Mesenchymal stem cell (in vitro differentiated cells and primary cell): ENCODE measurements around the gene MCM7.

ENCODE experiments used
- DNase-seq: peaks from one replicate; pipeline ENCODE4 v3.0.0-alpha.2; 2013
- H2AFZ ChIP-seq: one replicate; pipeline ENCODE4 v1.6.1; 2013; ENCODE audit warnings: low read depth, mild to moderate bottlenecking, control low read depth, inconsistent platforms, low read length, moderate library complexity
- H2AK5ac ChIP-seq: 2 replicates; pipeline ENCODE4 v1.6.1; 2013; ENCODE audit warnings: low read length, moderate library complexity, mild to moderate bottlenecking, inconsistent platforms; ENCODE audit not compliant: severe bottlenecking
- H2BK120ac ChIP-seq: one replicate; pipeline ENCODE4 v1.6.1; 2013; ENCODE audit warnings: low read depth, mild to moderate bottlenecking, inconsistent platforms, low read length, moderate library complexity
- H2BK12ac ChIP-seq, 2 experiments: one replicate each; pipeline ENCODE4 v1.6.1; 2013; ENCODE audit warnings: inconsistent platforms in 2 of 2, low read length in 2 of 2, mild to moderate bottlenecking in 2 of 2, moderate library complexity in 2 of 2, control low read depth in 1 of 2
- H2BK15ac ChIP-seq: one replicate; pipeline ENCODE4 v1.6.1; 2013; ENCODE audit warnings: mild to moderate bottlenecking, low read depth, inconsistent platforms; ENCODE audit not compliant: poor library complexity, severe bottlenecking
- H2BK5ac ChIP-seq: 2 replicates; pipeline ENCODE4 v1.6.1; 2013; ENCODE audit warnings: low read depth, mild to moderate bottlenecking, low read length, control low read depth, inconsistent platforms; ENCODE audit not compliant: poor library complexity, severe bottlenecking
- H3K14ac ChIP-seq, 2 experiments: one replicate each; pipeline ENCODE4 v1.6.1; 2013; ENCODE audit warnings: inconsistent platforms in 2 of 2, low read length in 2 of 2, control low read depth in 1 of 2, mild to moderate bottlenecking in 1 of 2, moderate library complexity in 1 of 2
- H3K18ac ChIP-seq, 2 experiments: one replicate each; pipeline ENCODE4 v1.6.1; 2013; ENCODE audit warnings: inconsistent platforms in 2 of 2, low read length in 2 of 2, control low read depth in 1 of 2, low read depth in 1 of 2, mild to moderate bottlenecking in 1 of 2
- H3K23ac ChIP-seq, 2 experiments: one replicate each; pipeline ENCODE4 v1.6.1; 2013; ENCODE audit warnings: inconsistent platforms in 2 of 2, low read length in 2 of 2, mild to moderate bottlenecking in 2 of 2, moderate library complexity in 2 of 2, control low read depth in 1 of 2
- H3K27ac ChIP-seq: 2 replicates; pipeline ENCODE4 v1.5.1; 2013; ENCODE audit warnings: mild to moderate bottlenecking, moderate library complexity, low read length, control low read depth, inconsistent platforms; ENCODE audit not compliant: poor library complexity, severe bottlenecking
- H3K27me3 ChIP-seq, 2 experiments: 2 replicates each; pipeline versions ENCODE4 v1.6.1 to v1.7.0; 2013; ENCODE audit warnings: low read length in 2 of 2, mild to moderate bottlenecking in 2 of 2, moderate library complexity in 2 of 2, control low read depth in 1 of 2, inconsistent platforms in 1 of 2; ENCODE audit not compliant: control insufficient read depth in 1 of 2, insufficient read depth in 1 of 2
- H3K36me3 ChIP-seq, 2 experiments: 2 replicates each; pipeline versions ENCODE4 v1.6.1 to v1.7.0; 2013; ENCODE audit warnings: low read length in 2 of 2, control low read depth in 1 of 2, inconsistent platforms in 1 of 2, low read depth in 1 of 2, mild to moderate bottlenecking in 1 of 2; ENCODE audit not compliant: insufficient read depth in 2 of 2, control insufficient read depth in 1 of 2
- H3K4ac ChIP-seq, 2 experiments: one replicate each; pipeline ENCODE4 v1.6.1; 2013; ENCODE audit warnings: inconsistent platforms in 2 of 2, low read length in 2 of 2, mild to moderate bottlenecking in 2 of 2, moderate library complexity in 2 of 2, control low read depth in 1 of 2, low read depth in 1 of 2
- H3K4me1 ChIP-seq: 2 replicates; pipeline ENCODE4 v1.6.1; 2013; ENCODE audit warnings: low read depth, low read length, control low read depth; ENCODE audit not compliant: control insufficient read depth, insufficient read depth
- H3K4me2 ChIP-seq: 2 replicates; pipeline ENCODE4 v1.6.1; 2013; ENCODE audit warnings: low read length, mild to moderate bottlenecking, inconsistent platforms; ENCODE audit not compliant: poor library complexity, severe bottlenecking
- H3K4me3 ChIP-seq, 2 experiments: 2 replicates each; pipeline versions ENCODE4 v1.5.1 to v1.7.0; 2013; ENCODE audit warnings: low read length in 2 of 2, mild to moderate bottlenecking in 2 of 2, control low read depth in 1 of 2, low read depth in 1 of 2; ENCODE audit not compliant: insufficient read depth in 1 of 2
- H3K79me1 ChIP-seq: replicated peaks from 2 replicates; pipeline ENCODE4 v1.6.1; 2013; ENCODE audit warnings: mild to moderate bottlenecking, control low read depth, low read length, inconsistent platforms; ENCODE audit not compliant: poor library complexity, severe bottlenecking
- H3K9ac ChIP-seq: 2 replicates; pipeline ENCODE4 v1.7.0; 2013; ENCODE audit warnings: mild to moderate bottlenecking, low read length, moderate library complexity
- H3K9me3 ChIP-seq: 2 replicates; pipeline ENCODE4 v1.7.0; 2013; ENCODE audit warnings: mild to moderate bottlenecking, low read length; ENCODE audit not compliant: control insufficient read depth
- H4K8ac ChIP-seq: one replicate; pipeline ENCODE4 v1.6.1; 2013; ENCODE audit warnings: inconsistent platforms, mild to moderate bottlenecking, low read length, moderate library complexity
- H4K91ac ChIP-seq: one replicate; pipeline ENCODE4 v1.6.1; 2013; ENCODE audit warnings: mild to moderate bottlenecking, low read length, inconsistent platforms
- WGBS: methylation state at CpG from one replicate; pipeline ENCODE4 v1.1.7; 2013; ENCODE audit warnings: mixed read lengths; 5-methylcytosine and 5-hydroxymethylcytosine counted together

The MCM7 gene

GRCh38 chr7:100089458-100090196 is 11.6 kb downstream of the MCM7 start:
- peak overlapping the region; percentile 94 for H4K91ac ChIP-seq
- H2BK5ac ChIP-seq, result no peak overlapping the region
- WGBS, result 22% methylated on average over 5 of the region's 7 CpGs

DNA sequence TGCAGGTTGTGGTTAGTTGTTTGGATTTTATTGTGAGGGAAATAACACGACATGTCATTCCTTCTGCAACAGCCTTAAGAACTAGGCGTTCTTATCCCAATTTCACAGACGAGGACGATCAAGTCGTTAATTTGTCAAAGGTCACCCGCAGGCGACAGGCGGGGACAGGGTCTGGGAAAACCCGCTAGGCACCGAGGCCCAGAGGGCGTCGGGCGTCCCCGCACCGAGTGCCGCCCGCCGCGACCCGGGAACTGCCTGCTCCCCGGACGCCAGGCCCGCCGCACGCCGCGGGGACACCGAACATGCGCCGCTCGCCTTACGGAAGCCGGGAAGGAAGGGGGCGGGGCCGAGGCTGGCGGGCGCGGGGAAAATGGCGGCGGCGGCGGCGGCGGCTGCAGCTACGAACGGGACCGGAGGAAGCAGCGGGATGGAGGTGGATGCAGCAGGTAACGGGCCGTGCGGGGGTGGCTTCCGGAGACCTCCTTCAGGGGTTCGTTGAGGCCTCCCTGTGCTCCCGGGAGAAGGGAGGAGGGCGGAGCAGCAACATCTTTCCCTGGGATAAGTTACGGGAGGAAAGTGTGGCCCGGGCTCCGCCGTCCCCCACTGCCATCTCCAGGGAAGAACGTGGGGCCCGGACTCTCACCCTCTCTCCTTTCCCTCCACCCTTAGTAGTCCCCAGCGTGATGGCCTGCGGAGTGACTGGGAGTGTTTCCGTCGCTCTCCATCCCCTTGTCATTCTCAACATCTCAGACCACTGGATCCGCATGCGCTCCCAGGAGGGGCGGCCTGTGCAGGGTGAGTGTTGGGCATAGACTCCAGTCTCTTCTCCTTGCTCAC is 12.4 kb downstream of the MCM7 start, which contains the start of gene COPS6:
Gene COPS6 (plus strand): TSS at position 349 of the 837 bp plus-strand sequence. CDS start 22 bp downstream, at position 371.
- peak within 1 kb of the TSS; percentile 97 for H4K8ac ChIP-seq
- no peaks in the 10 kb centered on the region for H3K9me3 ChIP-seq
- H3K4me3 ChIP-seq, result peak within 1 kb of the TSS; percentile 85 to 97
- H3K27ac ChIP-seq, result peak within 1 kb of the TSS; percentile 65
- H3K36me3 ChIP-seq, result peaks cover 34 to 36% of the 10 kb centered on the region in 2 experiments
- DNase-seq, result peak; percentile 80
- peak within 1 kb of the TSS; percentile 88 for H2BK120ac ChIP-seq
- no peak within 1 kb of the TSS for H2BK5ac ChIP-seq
- H4K91ac ChIP-seq, result peak within 1 kb of the TSS; percentile 97
- peak within 1 kb of the TSS; percentile 96 for H3K9ac ChIP-seq
- under 1% methylated on average over 49 of the region's 68 CpGs for WGBS
- peak within 1 kb of the TSS; percentile 96 for H2BK15ac ChIP-seq
- H3K4me2 ChIP-seq, result peak within 1 kb of the TSS; percentile 90
- H3K23ac ChIP-seq, result peak within 1 kb of the TSS in 1 of 2 experiments; percentile 87
- H3K14ac ChIP-seq, result peak within 1 kb of the TSS in 1 of 2 experiments; percentile 86
- H3K4me1 ChIP-seq, result peaks cover 8% of the 10 kb centered on the region
- H2BK12ac ChIP-seq, result peak within 1 kb of the TSS; percentile 66 to 93
- no peak within 1 kb of the TSS for H2AK5ac ChIP-seq
- no peaks in the 10 kb centered on the region for H3K27me3 ChIP-seq
- H2AFZ ChIP-seq, result peak within 1 kb of the TSS; percentile 48
- peaks cover 13% of the 10 kb centered on the region for H3K79me1 ChIP-seq
- peak within 1 kb of the TSS; percentile 89 to 93 for H3K18ac ChIP-seq
- H3K4ac ChIP-seq, result peak within 1 kb of the TSS; percentile 85 to 94

More at GRCh38 chr7:100089458-100090196, 11.6 kb downstream of the MCM7 start:
- peak overlapping the region; percentile 76 to 93 for H3K4ac ChIP-seq
- peak overlapping the region; percentile 90 for H3K4me2 ChIP-seq
- H3K9me3 ChIP-seq, result no peaks in the 10 kb centered on the region
- H2BK12ac ChIP-seq, result peak overlapping the region; percentile 46 to 79
- H3K4me3 ChIP-seq, result peak overlapping the region; percentile 85 to 97
- H2BK15ac ChIP-seq, result peak overlapping the region; percentile 96
- peak overlapping the region; percentile 88 for H2BK120ac ChIP-seq
- no peaks in the 10 kb centered on the region for H3K27me3 ChIP-seq
- peaks cover 38 to 44% of the 10 kb centered on the region in 2 experiments for H3K36me3 ChIP-seq
- H4K8ac ChIP-seq, result peak overlapping the region; percentile 97
- peaks cover 14% of the 10 kb centered on the region for H3K79me1 ChIP-seq
- H3K18ac ChIP-seq, result peak overlapping the region; percentile 89 to 93
- H3K4me1 ChIP-seq, result peaks cover 8% of the 10 kb centered on the region
- DNase-seq, result peak; percentile 58
- H3K14ac ChIP-seq, result no peak overlapping the region
- peak overlapping the region; percentile 65 for H3K27ac ChIP-seq
- H2AK5ac ChIP-seq, result no peak overlapping the region
- no peak overlapping the region for H2AFZ ChIP-seq
- peak overlapping the region; percentile 96 for H3K9ac ChIP-seq
- H3K23ac ChIP-seq, result peak overlapping the region in 1 of 2 experiments; percentile 87

DNA sequence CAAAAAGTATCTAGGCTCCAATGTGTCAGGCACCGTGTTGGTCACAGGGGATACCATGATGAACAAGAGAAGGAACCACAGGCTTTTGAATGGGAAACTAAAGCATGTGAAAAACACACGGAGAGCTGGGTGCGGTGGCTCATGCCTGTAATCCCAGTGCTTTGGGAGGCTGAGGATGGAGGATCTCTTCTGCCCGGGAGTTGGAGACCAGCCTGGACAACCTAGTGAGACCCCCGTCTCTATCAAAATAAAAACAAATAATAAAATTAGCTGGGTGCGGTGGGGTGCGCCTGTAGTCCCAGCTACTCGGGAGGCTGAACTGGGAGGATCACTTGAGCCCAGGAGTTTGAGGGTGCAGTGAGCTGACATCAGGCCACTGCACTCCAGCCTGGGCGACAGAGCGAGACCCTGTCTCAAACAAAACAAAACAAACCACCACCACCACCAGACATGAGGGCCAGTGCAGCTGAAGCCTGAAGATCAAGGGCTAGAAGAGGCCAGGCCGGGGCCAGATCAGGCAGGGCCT is 13.0 kb downstream of the MCM7 start:
- H3K14ac ChIP-seq, result no peak overlapping the region
- no peak for DNase-seq
- peak overlapping the region; percentile 87 for H3K18ac ChIP-seq
- H4K91ac ChIP-seq, result peak overlapping the region; percentile 97
- no peak overlapping the region for H3K23ac ChIP-seq
- H3K79me1 ChIP-seq, result peaks cover 13% of the 10 kb centered on the region
- peaks cover 27 to 29% of the 10 kb centered on the region in 2 experiments for H3K36me3 ChIP-seq
- H3K27me3 ChIP-seq, result no peaks in the 10 kb centered on the region
- H2BK15ac ChIP-seq, result no peak overlapping the region
- H3K4me2 ChIP-seq, result peak overlapping the region; percentile 55
- H2AK5ac ChIP-seq, result no peak overlapping the region
- H4K8ac ChIP-seq, result peak overlapping the region; percentile 97
- peak overlapping the region; percentile 66 to 93 for H2BK12ac ChIP-seq
- peak overlapping the region; percentile 75 for H2BK120ac ChIP-seq
- H3K9ac ChIP-seq, result peak overlapping the region; percentile 96
- WGBS, result 80% methylated on average over 8 of the region's 11 CpGs
- peak overlapping the region; percentile 33 for H3K27ac ChIP-seq
- H3K4me1 ChIP-seq, result peaks cover 8% of the 10 kb centered on the region
- peak overlapping the region; percentile 85 to 97 for H3K4me3 ChIP-seq
- no peak overlapping the region for H2AFZ ChIP-seq
- H2BK5ac ChIP-seq, result no peak overlapping the region
- H3K9me3 ChIP-seq, result no peaks in the 10 kb centered on the region
- peak overlapping the region; percentile 85 to 94 for H3K4ac ChIP-seq
